Gastrocnemius medialis (tissue), 4 donors: ENCODE data around the gene ERCC6. TPM values are rescaled to one million over a fixed set of nuclear protein-coding genes. Genes with fewer than 3 reads are reported as not detected.

Experiments used
- ATAC-seq, 2 donors: fragments of 150-250 bp; one replicate each; pipeline ENCODE4 v1.9.1; 2016
- DNase-seq, 2 donors: peaks; one replicate each; pipeline ENCODE4 v3.0.0-alpha.2; 2019
- H3K27ac ChIP-seq, 4 donors: fragments of 200-600 bp; sonication (generic); 1 replicate in 1 of 4; 2 replicates in 3 of 4; pipeline ENCODE4 v1.5.1; 2016 to 2018; ENCODE audit warnings: mild to moderate bottlenecking in 2 of 4, moderate library complexity in 1 of 4
- H3K27me3 ChIP-seq, 3 donors: fragments of 200-600 bp; sonication (generic) in 2 of 3; 1 replicate in 1 of 3; 2 replicates in 2 of 3; pipeline versions ENCODE4 v1.5.1 to v1.6.0; 2016 to 2019; ENCODE audit warnings: mild to moderate bottlenecking in 1 of 3, moderate library complexity in 1 of 3
- H3K36me3 ChIP-seq, 2 donors: fragments of 200-600 bp; sonication (generic) in 1 of 2; one replicate each; pipeline ENCODE4 v1.5.1; 2017 to 2018
- H3K4me1 ChIP-seq, 2 donors: fragments of 200-600 bp; sonication (generic) in 1 of 2; one replicate each; pipeline ENCODE4 v1.5.1; 2016 to 2017; ENCODE audit warnings: mild to moderate bottlenecking in 2 of 2
- H3K4me3 ChIP-seq, 4 donors: fragments of 200-600 bp; sonication (generic) in 3 of 4; 1 replicate in 1 of 4; 2 replicates in 3 of 4; pipeline ENCODE4 v1.5.1; 2016 to 2019; ENCODE audit warnings: mild to moderate bottlenecking in 2 of 4
- H3K9me3 ChIP-seq, 3 donors: fragments of 200-600 bp; sonication (generic) in 2 of 3; 1 replicate in 1 of 3; 2 replicates in 2 of 3; pipeline ENCODE4 v1.5.1; 2016 to 2019
- CTCF ChIP-seq, 5 experiments: fragments of 450-650 bp in 3 of 5; fragments of 200-600 bp in 2 of 5; sonication (generic) in 2 of 5; IDR thresholded peaks in 4 of 5; conservative IDR thresholded peaks in 1 of 5; 1 replicate in 4 of 5; 2 replicates in 1 of 5; pipeline ENCODE4 v1.5.1; 2016 to 2019; ENCODE audit warnings: antibody characterized with exemption in 5 of 5, mild to moderate bottlenecking in 3 of 5, moderate library complexity in 3 of 5
- POLR2A ChIP-seq, 2 donors: fragments of 450-650 bp; IDR thresholded peaks; one replicate each; pipeline ENCODE4 v1.6.1; 2017; ENCODE audit warnings: antibody characterized with exemption in 2 of 2, mild to moderate bottlenecking in 2 of 2, moderate library complexity in 2 of 2
- in situ Hi-C, 4 donors: fragments of 200-750 bp; cut with MboI; loops; one replicate each; pipeline versions ENCODE4 v1.15.0 to v1.8.0; 2017; ENCODE audit warnings: low sequenced_read_pairs in 4 of 4
- intact Hi-C: fragments of 100-400 bp; cut with DNase I; formaldehyde crosslinking; loops from one replicate; pipeline ENCODE4 v1.15.1; 2023; ENCODE audit warnings: low total_unique reads
- total RNA-seq, 4 donors: library from RNA; depleted of rRNA; stranded (reverse); fragments of >200 nt; gene quantifications; one replicate each; pipeline versions ENCODE4 v1.1.0 to v1.2.3, GENCODE V29; 2016

The ERCC6 gene
- total RNA-seq, 4 donors from 2014 or later: 8.7 to 16.7 (median 10.5) TPM

- H3K4me3 ChIP-seq: no peak overlapping the region
- TF ChIP-seq POLR2A (IDR thresholded peaks at IDR 0.05) (no peak), CTCF (IDR thresholded peaks at IDR 0.05 in 4 of 5, conservative IDR thresholded peaks at IDR 0.05 in 1 of 5) (no peak)
These were observed 52.2 kb downstream of the ERCC6 start for GRCh38 chr10:49486738-49487137.

GRCh38 chr10:49486009-49486408 is 52.9 kb downstream of the ERCC6 start:
- Histone ChIP-seq H3K4me1 (peaks cover 0 to 3% of the 10 kb centered on the region in 2 donors), H3K36me3 (peaks cover 0 to 11% of the 10 kb centered on the region in 2 donors), H3K9me3 (no peaks in the 10 kb centered on the region), H3K27ac (no peak overlapping the region), H3K4me3 (no peak overlapping the region), H3K27me3 (no peaks in the 10 kb centered on the region)
- ATAC-seq: no peak
- DNase-seq: no peak
- intact Hi-C loops (no loop called here), in situ Hi-C loops (no loop called here)
- TF ChIP-seq CTCF (IDR thresholded peaks at IDR 0.05 in 4 of 5, conservative IDR thresholded peaks at IDR 0.05 in 1 of 5): no peak

More at GRCh38 chr10:49486738-49487137, 52.2 kb downstream of the ERCC6 start:
- in situ Hi-C loops: no loop called here
- no peak for DNase-seq
- Histone ChIP-seq H3K9me3 (no peaks in the 10 kb centered on the region), H3K4me1 (peaks cover 0 to 3% of the 10 kb centered on the region in 2 donors), H3K27me3 (no peaks in the 10 kb centered on the region), H3K27ac (no peak overlapping the region), H3K36me3 (peaks cover 0 to 11% of the 10 kb centered on the region in 2 donors)
- intact Hi-C loops: no loop called here
- no peak for ATAC-seq

GRCh38 chr10:49484486-49485235 is 54.3 kb downstream of the ERCC6 start:
- no peak for ATAC-seq
- intact Hi-C loops: no loop called here

GRCh38 chr10:49478819-49479218 is 60.1 kb downstream of the ERCC6 start:
- in situ Hi-C loops: no loop called here
- TF ChIP-seq POLR2A (IDR thresholded peaks at IDR 0.05) (no peak), CTCF (IDR thresholded peaks at IDR 0.05 in 4 of 5, conservative IDR thresholded peaks at IDR 0.05 in 1 of 5) (no peak)
- H3K36me3 ChIP-seq: peaks cover 0 to 52% of the 10 kb centered on the region in 2 donors
- no peaks in the 10 kb centered on the region for H3K4me1 ChIP-seq
- no peak for DNase-seq
- no peaks in the 10 kb centered on the region for H3K27me3 ChIP-seq
- no peak overlapping the region for H3K4me3 ChIP-seq
- no peaks in the 10 kb centered on the region for H3K9me3 ChIP-seq
- intact Hi-C loops: no loop called here
- no peak for ATAC-seq
- H3K27ac ChIP-seq: no peak overlapping the region

More at GRCh38 chr10:49484486-49485235, 54.3 kb downstream of the ERCC6 start:
- TF ChIP-seq POLR2A (IDR thresholded peaks at IDR 0.05) (no peak), CTCF (IDR thresholded peaks at IDR 0.05 in 4 of 5, conservative IDR thresholded peaks at IDR 0.05 in 1 of 5) (no peak)
- no peak for DNase-seq
- Histone ChIP-seq H3K4me3 (no peak overlapping the region), H3K27ac (no peak overlapping the region), H3K27me3 (no peaks in the 10 kb centered on the region), H3K4me1 (peaks cover 0 to 3% of the 10 kb centered on the region in 2 donors), H3K9me3 (no peaks in the 10 kb centered on the region), H3K36me3 (peaks cover 0 to 11% of the 10 kb centered on the region in 2 donors)
- in situ Hi-C loops: no loop called here
